GM12872 (cell line): ENCODE measurements around the gene PFKP.

Experiments
- TF ChIP-seq, protein P1 (sequence below): IDR thresholded peaks from 3 replicates; pipeline ENCODE4 v1.5.1; 2011; ENCODE audit warnings: low read depth, mild to moderate bottlenecking, low read length, moderate library complexity; ENCODE audit not compliant: insufficient read depth

The PFKP gene

DNA sequence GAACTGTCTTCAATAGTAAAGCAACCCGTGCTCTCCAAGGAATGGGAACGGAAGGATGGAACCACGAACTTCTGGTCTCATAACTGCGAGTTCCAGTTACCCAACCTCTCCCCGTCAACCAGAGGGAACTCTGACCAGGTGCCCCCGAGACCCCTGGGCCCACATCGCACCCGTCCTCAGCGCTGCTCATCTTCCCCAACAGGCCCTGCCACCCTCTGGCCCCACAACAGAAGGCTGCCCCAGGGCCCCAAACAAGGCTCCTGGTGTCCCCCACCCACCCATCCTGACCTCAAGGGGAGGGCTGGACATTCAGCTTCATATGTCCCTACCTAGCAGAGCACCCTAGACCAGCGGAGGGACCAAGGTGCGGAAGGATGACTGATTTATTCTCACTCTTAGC lies 82.6 kb downstream of the PFKP start:
- TF ChIP-seq, protein P1, sequence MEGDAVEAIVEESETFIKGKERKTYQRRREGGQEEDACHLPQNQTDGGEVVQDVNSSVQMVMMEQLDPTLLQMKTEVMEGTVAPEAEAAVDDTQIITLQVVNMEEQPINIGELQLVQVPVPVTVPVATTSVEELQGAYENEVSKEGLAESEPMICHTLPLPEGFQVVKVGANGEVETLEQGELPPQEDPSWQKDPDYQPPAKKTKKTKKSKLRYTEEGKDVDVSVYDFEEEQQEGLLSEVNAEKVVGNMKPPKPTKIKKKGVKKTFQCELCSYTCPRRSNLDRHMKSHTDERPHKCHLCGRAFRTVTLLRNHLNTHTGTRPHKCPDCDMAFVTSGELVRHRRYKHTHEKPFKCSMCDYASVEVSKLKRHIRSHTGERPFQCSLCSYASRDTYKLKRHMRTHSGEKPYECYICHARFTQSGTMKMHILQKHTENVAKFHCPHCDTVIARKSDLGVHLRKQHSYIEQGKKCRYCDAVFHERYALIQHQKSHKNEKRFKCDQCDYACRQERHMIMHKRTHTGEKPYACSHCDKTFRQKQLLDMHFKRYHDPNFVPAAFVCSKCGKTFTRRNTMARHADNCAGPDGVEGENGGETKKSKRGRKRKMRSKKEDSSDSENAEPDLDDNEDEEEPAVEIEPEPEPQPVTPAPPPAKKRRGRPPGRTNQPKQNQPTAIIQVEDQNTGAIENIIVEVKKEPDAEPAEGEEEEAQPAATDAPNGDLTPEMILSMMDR, result no peak

DNA sequence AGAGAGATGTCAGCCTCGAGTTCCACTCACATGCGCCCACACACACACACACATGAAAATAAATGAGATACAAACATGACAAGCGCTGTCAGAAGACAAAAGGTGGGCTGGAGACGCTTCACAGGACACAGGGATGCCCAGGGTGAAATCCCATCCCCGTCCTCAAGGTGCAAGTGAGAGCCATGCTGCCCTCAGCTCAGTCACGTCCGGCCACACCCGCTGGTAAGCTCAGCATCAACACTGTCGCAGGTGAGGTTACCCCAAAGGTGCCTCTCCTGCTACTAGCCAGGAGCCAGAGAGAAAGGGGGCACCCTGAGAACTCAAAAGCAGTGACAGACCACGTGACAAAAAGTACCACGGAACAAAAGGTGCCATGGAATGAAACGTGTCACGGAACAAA lies 83.0 kb downstream of the PFKP start:
- TF ChIP-seq, protein P1, result no peak

DNA sequence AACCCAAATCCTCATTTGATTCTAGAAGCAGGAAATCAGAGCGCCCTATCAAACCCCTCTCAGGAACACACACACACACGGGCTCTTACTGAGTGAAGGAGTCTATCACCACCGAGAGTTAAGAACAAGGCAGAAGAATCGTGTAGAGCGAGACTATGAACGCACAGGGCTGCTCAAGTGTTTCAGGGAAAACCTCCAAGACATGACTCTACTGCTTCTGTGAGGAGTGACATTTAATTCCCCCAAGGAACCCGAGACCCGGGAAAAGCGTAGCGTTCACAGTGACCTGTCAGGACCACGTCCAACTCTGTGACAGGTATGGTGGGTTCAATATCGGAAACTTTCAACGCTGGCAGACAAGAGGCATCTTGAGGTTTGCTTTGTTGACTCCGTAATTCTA lies 83.6 kb downstream of the PFKP start:
- TF ChIP-seq, protein P1, result no peak

DNA sequence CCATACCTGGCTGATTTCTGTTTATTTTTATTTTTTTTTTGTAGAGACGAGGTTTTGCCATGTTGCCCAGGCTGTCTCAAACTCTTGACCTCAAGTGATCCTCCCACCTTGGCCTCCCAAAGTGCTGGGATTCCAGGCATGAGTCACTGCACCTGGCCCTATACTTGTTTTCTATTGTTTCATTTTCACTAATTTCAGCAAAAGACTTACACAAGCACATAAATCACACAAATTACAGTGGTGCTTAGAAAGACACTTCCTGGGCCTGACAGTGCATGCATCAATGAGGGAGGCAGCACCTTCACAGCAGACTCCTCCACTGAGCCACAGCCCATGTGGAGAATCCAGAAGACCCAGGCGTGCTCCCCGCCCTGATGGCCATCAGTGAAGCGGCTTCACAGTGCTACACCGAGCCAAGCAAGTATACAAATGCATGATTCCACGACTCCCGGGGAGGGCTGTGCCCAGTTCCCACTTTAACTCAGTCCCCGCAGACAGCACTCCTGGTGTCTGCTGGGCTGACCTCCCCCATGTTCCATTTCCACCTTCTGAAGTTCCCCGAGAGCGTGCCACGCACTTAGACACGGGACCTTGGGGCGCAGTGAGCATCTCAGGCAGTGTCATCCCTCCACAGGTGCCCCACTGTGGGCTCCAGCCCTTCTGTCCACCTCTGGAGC lies 84.7 kb downstream of the PFKP start:
- TF ChIP-seq, protein P1, result no peak

DNA sequence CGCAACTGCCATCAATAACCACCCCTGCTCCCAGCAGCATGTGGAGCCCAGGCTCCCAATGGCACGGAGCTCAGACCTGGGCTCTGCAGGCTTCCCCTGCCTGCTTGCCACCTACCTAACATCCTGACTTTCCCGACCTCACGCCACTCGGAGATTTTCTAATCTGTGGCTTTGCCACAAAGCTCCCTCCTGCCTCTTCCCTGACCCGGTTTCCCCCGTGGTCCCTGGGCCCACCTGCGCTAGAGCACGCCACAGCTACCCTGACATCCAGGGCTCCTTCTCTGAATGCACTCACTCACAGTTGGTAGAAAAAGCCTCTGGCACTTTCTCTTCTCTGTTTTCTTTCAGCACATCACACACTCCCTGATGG lies 85.2 kb downstream of the PFKP start:
- TF ChIP-seq, protein P1, result no peak

DNA sequence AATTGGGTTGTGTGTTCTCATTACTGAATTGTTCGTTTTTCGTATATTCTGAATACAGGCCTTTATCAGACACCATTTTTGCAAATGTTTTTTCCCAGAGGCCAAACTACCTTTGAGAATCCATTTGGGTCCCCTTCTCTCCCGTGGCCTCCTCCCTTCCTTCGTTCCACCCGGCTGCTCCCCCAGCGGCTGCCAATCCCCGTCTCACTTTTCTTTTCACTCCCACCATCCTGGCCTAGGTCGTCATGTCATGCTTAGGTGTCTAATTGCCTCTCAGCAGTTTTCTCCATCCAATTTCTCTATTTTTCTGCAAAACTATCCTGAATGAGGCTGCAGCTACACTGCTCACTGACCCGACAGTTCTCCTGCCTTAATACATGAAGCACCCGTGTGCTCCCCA lies 87.3 kb downstream of the PFKP start:
- TF ChIP-seq, protein P1, result no peak

DNA sequence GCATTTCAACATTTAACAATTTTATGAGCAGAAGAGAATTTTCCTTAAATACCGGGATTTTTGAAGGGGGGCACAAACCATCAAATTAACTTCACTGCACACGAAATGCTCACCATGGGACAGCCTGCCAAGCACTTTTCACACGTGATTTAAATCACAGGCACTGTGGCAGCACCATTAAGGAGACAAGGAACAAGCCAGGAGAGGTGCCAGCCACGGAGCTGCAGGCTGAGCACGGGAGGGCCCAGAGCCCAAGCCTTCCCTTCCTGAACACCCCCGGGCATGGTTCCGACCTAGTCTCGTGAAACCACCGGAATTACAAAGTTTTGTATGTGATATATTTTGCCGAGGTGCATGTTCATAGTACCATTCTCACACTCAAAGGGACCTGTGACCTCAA lies 91.8 kb downstream of the PFKP start:
- TF ChIP-seq, protein P1, result no peak
